Neural cell (in vitro differentiated cells): ENCODE data around the gene TUBB1. TPM values are rescaled to one million over a fixed set of nuclear protein-coding genes. Genes with fewer than 3 reads are reported as not detected.

Source experiments
- H2AFZ ChIP-seq: fragments of 200-600, 300-800 bp; sonication (generic), shearing (Covaris generic); 2 replicates; pipeline ENCODE4 v1.6.0; 2014; ENCODE audit warnings: low read depth, mild to moderate bottlenecking, antibody characterized with exemption, low read length, moderate library complexity
- H3F3A ChIP-seq: fragments of 200-600 bp; shearing (Covaris generic); 2 replicates; pipeline ENCODE4 v1.6.1; 2016; ENCODE audit warnings: mild to moderate bottlenecking, moderate library complexity, mixed read lengths, antibody characterized with exemption, low read length; ENCODE audit not compliant: insufficient read depth, poor library complexity, severe bottlenecking
- H3K27ac ChIP-seq: fragments of 200-600, 300-800 bp; sonication (generic), shearing (Covaris generic); 2 replicates; pipeline ENCODE4 v1.5.1; 2014; ENCODE audit warnings: mild to moderate bottlenecking, low read length, moderate library complexity
- H3K27me3 ChIP-seq: fragments of 300-800, 200-600 bp; sonication (generic), shearing (Covaris generic); 2 replicates; pipeline ENCODE4 v1.6.0; 2014; ENCODE audit warnings: mild to moderate bottlenecking, low read depth, low read length, moderate library complexity; ENCODE audit not compliant: insufficient read depth
- H3K36me3 ChIP-seq: fragments of 300-800, 200-600 bp; sonication (generic), shearing (Covaris generic); 2 replicates; pipeline ENCODE4 v1.5.1; 2014; ENCODE audit warnings: mild to moderate bottlenecking, antibody characterized with exemption, low read length, moderate library complexity; ENCODE audit not compliant: insufficient read depth
- H3K4me2 ChIP-seq: fragments of 300-800, 200-600 bp; sonication (generic), shearing (Covaris generic); 2 replicates; pipeline ENCODE4 v1.6.0; 2014; ENCODE audit warnings: mild to moderate bottlenecking, low read length
- H3K4me3 ChIP-seq: fragments of 300-800, 200-600 bp; sonication (generic), shearing (Covaris generic); 2 replicates; pipeline ENCODE4 v1.5.1; 2014; ENCODE audit warnings: mild to moderate bottlenecking, low read length, moderate library complexity
- H3K79me2 ChIP-seq: fragments of 200-600 bp; shearing (Covaris generic); replicated peaks from 2 replicates; pipeline ENCODE4 v1.6.0; 2014; ENCODE audit warnings: mild to moderate bottlenecking, low read length, moderate library complexity; ENCODE audit not compliant: insufficient read depth
- H3K9ac ChIP-seq: fragments of 300-800, 200-600 bp; sonication (generic), shearing (Covaris generic); 2 replicates; pipeline ENCODE4 v1.6.1; 2016; ENCODE audit warnings: mild to moderate bottlenecking, low read length, mixed read lengths
- H3K9me2 ChIP-seq: fragments of 200-600 bp; shearing (Covaris generic); 2 replicates; pipeline ENCODE4 v1.6.1; 2016; ENCODE audit warnings: mild to moderate bottlenecking, low read length, mixed read lengths; ENCODE audit not compliant: insufficient read depth
- H3K9me3 ChIP-seq: fragments of 200-600, 300-800 bp; sonication (generic), shearing (Covaris generic); 2 replicates; pipeline ENCODE4 v1.6.1; 2016; ENCODE audit warnings: mild to moderate bottlenecking, mixed run types, low read length, moderate library complexity, mixed read lengths
- H4K20me1 ChIP-seq: fragments of 200-600 bp; shearing (Covaris generic); 2 replicates; pipeline ENCODE4 v1.6.1; 2016; ENCODE audit warnings: mild to moderate bottlenecking, mixed run types; ENCODE audit not compliant: insufficient read depth
- CTCF ChIP-seq: fragments of 450-650 bp; IDR thresholded peaks from 2 replicates; pipeline ENCODE4 v1.5.1; 2014; ENCODE audit warnings: antibody characterized with exemption, mild to moderate bottlenecking, moderate library complexity; ENCODE audit not compliant: poor library complexity, severe bottlenecking
- EP300 ChIP-seq: fragments of 450-650 bp; conservative IDR thresholded peaks from 2 replicates; pipeline ENCODE4 v1.6.1; 2014; ENCODE audit warnings: antibody characterized with exemption, mild to moderate bottlenecking, moderate library complexity; ENCODE audit not compliant: poor library complexity, severe bottlenecking
- EZH2 ChIP-seq: fragments of 200-600, 300-800 bp; shearing (Covaris generic), sonication (generic); IDR thresholded peaks from 2 replicates; pipeline ENCODE4 v1.6.1; 2014; ENCODE audit warnings: antibody characterized with exemption, low read length, borderline replicate concordance, mild to moderate bottlenecking; ENCODE audit not compliant: insufficient read depth, poor library complexity, severe bottlenecking
- MXI1 ChIP-seq: fragments of 450-650 bp; conservative IDR thresholded peaks from 2 replicates; pipeline ENCODE4 v1.6.1; 2014; ENCODE audit warnings: antibody characterized with exemption, mild to moderate bottlenecking; ENCODE audit not compliant: poor library complexity, severe bottlenecking
- POLR2AphosphoS5 ChIP-seq: IDR thresholded peaks from 2 replicates; pipeline ENCODE4 v1.6.1; 2012
- RAD21 ChIP-seq: fragments of 450-650 bp; conservative IDR thresholded peaks from 2 replicates; pipeline ENCODE4 v1.6.1; 2014; ENCODE audit warnings: antibody characterized with exemption, mild to moderate bottlenecking, moderate library complexity
- SMC3 ChIP-seq: fragments of 450-650 bp; conservative IDR thresholded peaks from 2 replicates; pipeline ENCODE4 v1.6.1; 2014; ENCODE audit warnings: antibody characterized with exemption, mild to moderate bottlenecking, moderate library complexity; ENCODE audit not compliant: poor library complexity
- TAF1 ChIP-seq: IDR thresholded peaks from 2 replicates; pipeline ENCODE4 v1.6.1; 2012; ENCODE audit warnings: low read depth
- polyA plus RNA-seq: library from polyadenylated mRNA; depleted of rRNA; stranded (reverse); fragments of >200 nt; gene quantifications from 2 replicates; pipeline ENCODE4 v1.2.3, GENCODE V29; 2014
- TF ChIP-seq, protein P1 (sequence below): IDR thresholded peaks from 2 replicates; pipeline ENCODE4 v1.6.1; 2012; ENCODE audit warnings: borderline replicate concordance

Gene TUBB1
- polyA plus RNA-seq, 1 donor from 2014 or later: not detected

GRCh38 chr20:59046862-59047261 is 27.6 kb downstream of the TUBB1 start:
- Histone ChIP-seq H2AFZ (no peak overlapping the region), H3K4me2 (no peak overlapping the region), H3K9ac (no peak overlapping the region), H3K27ac (no peak overlapping the region), H3K9me3 (no peaks in the 10 kb centered on the region), H3K79me2 (no peaks in the 10 kb centered on the region), H3K36me3 (no peaks in the 10 kb centered on the region), H4K20me1 (no peaks in the 10 kb centered on the region), H3F3A (no peaks in the 10 kb centered on the region), H3K9me2 (no peaks in the 10 kb centered on the region), H3K4me3 (no peak overlapping the region), H3K27me3 (no peaks in the 10 kb centered on the region)
- TF ChIP-seq POLR2AphosphoS5 (no peak), EP300 (no peak), SMC3 (no peak), EZH2 (no peak), RAD21 (no peak), TAF1 (no peak), MXI1 (no peak), CTCF (no peak)
- TF ChIP-seq, protein P1, sequence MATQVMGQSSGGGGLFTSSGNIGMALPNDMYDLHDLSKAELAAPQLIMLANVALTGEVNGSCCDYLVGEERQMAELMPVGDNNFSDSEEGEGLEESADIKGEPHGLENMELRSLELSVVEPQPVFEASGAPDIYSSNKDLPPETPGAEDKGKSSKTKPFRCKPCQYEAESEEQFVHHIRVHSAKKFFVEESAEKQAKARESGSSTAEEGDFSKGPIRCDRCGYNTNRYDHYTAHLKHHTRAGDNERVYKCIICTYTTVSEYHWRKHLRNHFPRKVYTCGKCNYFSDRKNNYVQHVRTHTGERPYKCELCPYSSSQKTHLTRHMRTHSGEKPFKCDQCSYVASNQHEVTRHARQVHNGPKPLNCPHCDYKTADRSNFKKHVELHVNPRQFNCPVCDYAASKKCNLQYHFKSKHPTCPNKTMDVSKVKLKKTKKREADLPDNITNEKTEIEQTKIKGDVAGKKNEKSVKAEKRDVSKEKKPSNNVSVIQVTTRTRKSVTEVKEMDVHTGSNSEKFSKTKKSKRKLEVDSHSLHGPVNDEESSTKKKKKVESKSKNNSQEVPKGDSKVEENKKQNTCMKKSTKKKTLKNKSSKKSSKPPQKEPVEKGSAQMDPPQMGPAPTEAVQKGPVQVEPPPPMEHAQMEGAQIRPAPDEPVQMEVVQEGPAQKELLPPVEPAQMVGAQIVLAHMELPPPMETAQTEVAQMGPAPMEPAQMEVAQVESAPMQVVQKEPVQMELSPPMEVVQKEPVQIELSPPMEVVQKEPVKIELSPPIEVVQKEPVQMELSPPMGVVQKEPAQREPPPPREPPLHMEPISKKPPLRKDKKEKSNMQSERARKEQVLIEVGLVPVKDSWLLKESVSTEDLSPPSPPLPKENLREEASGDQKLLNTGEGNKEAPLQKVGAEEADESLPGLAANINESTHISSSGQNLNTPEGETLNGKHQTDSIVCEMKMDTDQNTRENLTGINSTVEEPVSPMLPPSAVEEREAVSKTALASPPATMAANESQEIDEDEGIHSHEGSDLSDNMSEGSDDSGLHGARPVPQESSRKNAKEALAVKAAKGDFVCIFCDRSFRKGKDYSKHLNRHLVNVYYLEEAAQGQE: no peak

DNA sequence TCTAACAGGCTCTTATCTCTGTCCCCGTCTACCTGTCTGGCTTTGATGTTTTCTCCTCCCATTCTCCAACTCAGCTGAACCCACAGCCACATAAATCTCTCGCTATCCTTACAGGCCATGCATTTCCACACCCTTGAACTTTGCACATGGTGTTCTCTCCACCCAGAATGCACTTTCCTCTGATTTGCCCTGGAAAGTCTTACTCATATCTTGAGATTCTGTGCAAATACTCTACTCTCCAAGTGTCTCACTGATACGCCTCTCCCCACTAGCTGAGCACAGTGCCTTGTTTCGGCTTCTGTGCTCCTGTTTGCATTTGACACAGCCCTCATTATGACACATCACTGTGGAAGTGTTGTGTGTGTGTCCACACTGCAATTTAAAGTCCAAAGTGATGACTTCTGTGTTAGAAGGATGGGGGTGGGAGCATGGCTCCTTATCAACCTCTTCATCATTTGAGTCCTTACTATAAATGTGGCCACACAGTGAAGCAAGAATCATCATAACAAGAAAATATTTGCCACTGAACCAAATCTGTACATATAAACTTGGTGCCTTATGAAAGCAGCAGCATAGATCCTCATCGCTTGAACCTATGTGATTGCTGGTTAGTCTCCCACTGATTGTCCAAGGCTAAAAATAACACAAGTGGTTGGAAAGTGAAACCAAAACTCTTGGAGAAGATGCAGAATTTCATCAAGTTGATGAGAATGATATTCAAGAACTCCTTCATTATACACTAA is 28.9 kb downstream of the TUBB1 start:
- H3K9ac ChIP-seq: no peak overlapping the region
- H4K20me1 ChIP-seq: no peaks in the 10 kb centered on the region
- H3K4me3 ChIP-seq: no peak overlapping the region
- H2AFZ ChIP-seq: no peak overlapping the region
- H3K27me3 ChIP-seq: no peaks in the 10 kb centered on the region
- H3K27ac ChIP-seq: no peak overlapping the region
- H3K79me2 ChIP-seq: no peaks in the 10 kb centered on the region
- H3K4me2 ChIP-seq: no peak overlapping the region
- TF ChIP-seq SMC3: no peak
- TF ChIP-seq EZH2: no peak
- TF ChIP-seq RAD21: no peak
- TF ChIP-seq POLR2AphosphoS5: no peak
- no peak for TF ChIP-seq CTCF
- TF ChIP-seq, protein P1: no peak
- no peak for TF ChIP-seq EP300
- no peak for TF ChIP-seq MXI1
- no peak for TF ChIP-seq TAF1
- no peaks in the 10 kb centered on the region for H3K9me3 ChIP-seq
- H3K36me3 ChIP-seq: no peaks in the 10 kb centered on the region
- H3K9me2 ChIP-seq: no peaks in the 10 kb centered on the region
- no peaks in the 10 kb centered on the region for H3F3A ChIP-seq
